Muscle of leg (tissue), 11 donors: Measurements from ENCODE around the gene SPECC1. TPM values are rescaled to one million over a fixed set of nuclear protein-coding genes. Genes with fewer than 3 reads are reported as not detected.
"Not testable (repeated sequence)": the region's sequence is repeated elsewhere in the genome, so short reads cannot be mapped to it uniquely, and the experiment has no call there.

Experiments used
- DNase-seq: peaks from one replicate; pipeline ENCODE4 v3.0.0; 2013
- H3K27ac ChIP-seq: one replicate; pipeline ENCODE4 v1.5.1; 2013; ENCODE audit warnings: mild to moderate bottlenecking, low read length, control low read depth
- H3K27me3 ChIP-seq: one replicate; pipeline ENCODE4 v1.6.1; 2013; ENCODE audit warnings: low read length; ENCODE audit not compliant: control insufficient read depth, insufficient read depth
- H3K36me3 ChIP-seq: one replicate; pipeline ENCODE4 v1.6.1; 2013; ENCODE audit warnings: low read length; ENCODE audit not compliant: control insufficient read depth, insufficient read depth
- H3K4me1 ChIP-seq: one replicate; pipeline ENCODE4 v1.6.1; 2013; ENCODE audit warnings: low read length; ENCODE audit not compliant: control insufficient read depth, insufficient read depth
- H3K4me3 ChIP-seq: one replicate; pipeline ENCODE4 v1.5.1; 2013; ENCODE audit warnings: low read length, control low read depth
- H3K9me3 ChIP-seq: replicated peaks from 2 replicates; pipeline ENCODE4 v1.6.1; 2013; ENCODE audit warnings: low read depth, low read length; ENCODE audit not compliant: control insufficient read depth
- WGBS: methylation state at CpG from one replicate; pipeline ENCODE4 v1.1.5; 2013; ENCODE audit warnings: missing lambda C conversion rate; ENCODE audit not compliant: insufficient coverage; 5-methylcytosine and 5-hydroxymethylcytosine counted together
- polyA plus RNA-seq, 8 donors: library from polyadenylated mRNA; unstranded; fragments of 120-200 nt; gene quantifications; one replicate each; pipeline versions ENCODE4 v1.2.1 to v1.2.3, GENCODE V29; 2013; ENCODE audit warnings: inconsistent platforms in 1 of 8, low replicate concordance in 1 of 8; ENCODE audit not compliant: insufficient read length in 8 of 8, insufficient read depth in 1 of 8
- total RNA-seq: library from RNA; stranded (reverse); fragments of 120-200 nt; gene quantifications from one replicate; pipeline ENCODE4 v1.2.4, GENCODE V29; 2013

SPECC1 gene
- total and polyA plus RNA-seq, 9 donors = 5.7 to 11.6 (median 7.2) TPM

DNA sequence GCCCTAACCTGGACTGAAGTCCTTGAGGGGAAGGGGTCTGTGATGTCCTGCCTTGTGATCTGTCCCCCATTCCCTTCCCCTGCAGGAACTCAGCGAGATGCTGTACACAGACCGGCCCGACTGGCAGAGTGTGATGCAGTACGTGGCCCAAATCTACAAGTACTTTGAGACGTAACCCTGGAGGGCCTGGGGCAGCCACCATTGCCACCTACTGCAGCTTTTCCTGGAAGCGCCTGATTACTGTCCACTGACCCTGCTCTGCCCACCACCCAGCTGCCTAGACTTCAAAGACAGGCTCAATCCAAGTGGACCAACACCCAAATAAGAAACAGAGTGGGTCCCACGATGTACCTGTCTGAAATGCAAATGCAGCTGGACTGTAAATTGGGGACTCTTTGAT, 304.7 kb downstream of the SPECC1 start:
- H3K27me3 ChIP-seq = no peaks in the 10 kb centered on the region
- no peaks in the 10 kb centered on the region for H3K9me3 ChIP-seq
- peaks cover 9% of the 10 kb centered on the region for H3K4me1 ChIP-seq
- WGBS = 62% methylated on average over 5 of the region's 7 CpGs
- no peak for DNase-seq
- H3K27ac ChIP-seq = no peak overlapping the region
- H3K36me3 ChIP-seq = no peaks in the 10 kb centered on the region
- no peak overlapping the region for H3K4me3 ChIP-seq

DNA sequence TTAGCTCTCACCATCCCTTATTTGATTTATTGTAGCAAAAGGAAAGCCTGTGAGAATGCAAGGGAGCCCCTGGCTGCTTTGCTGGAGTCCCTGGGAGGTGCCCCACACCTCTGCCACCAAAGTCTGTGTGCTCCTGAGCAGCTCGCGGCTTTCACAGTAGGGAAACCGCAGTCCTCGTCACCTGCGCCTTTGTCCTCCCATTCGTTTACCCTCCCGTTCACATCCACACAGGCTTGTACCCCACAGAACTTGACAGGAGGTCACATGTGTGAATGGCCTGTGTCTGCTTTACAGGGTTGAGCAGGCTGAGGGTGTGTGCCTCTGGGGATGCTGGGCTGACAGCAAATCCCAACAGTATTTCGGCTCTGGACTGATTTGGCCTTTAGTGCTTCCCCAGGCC, 305.7 kb downstream of the SPECC1 start:
- H3K36me3 ChIP-seq = no peaks in the 10 kb centered on the region
- WGBS = 100% methylated on average over 1 of the region's 8 CpGs
- H3K9me3 ChIP-seq = no peaks in the 10 kb centered on the region
- no peaks in the 10 kb centered on the region for H3K27me3 ChIP-seq
- DNase-seq = no peak
- H3K4me1 ChIP-seq = peaks cover 9% of the 10 kb centered on the region
- H3K4me3 ChIP-seq = no peak overlapping the region
- no peak overlapping the region for H3K27ac ChIP-seq

DNA sequence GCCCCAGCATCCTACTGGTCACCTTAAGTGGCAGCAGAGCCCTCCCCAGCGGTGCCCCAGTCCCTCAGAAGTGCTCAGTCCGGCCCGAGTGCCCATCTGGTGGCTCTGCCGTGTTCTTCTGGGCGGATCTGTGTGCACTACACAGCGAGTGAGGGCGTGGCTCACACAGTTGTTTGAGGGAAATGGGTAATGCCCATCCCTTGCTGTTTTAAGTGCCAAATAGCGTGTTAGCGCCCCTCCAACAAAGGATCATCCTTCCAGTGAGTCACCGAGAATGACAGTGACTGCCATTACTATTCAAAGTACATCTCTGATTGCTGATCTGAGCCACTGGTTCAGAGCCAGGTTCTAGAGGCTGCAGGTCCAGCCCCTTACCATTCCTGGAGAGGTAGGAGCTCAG, 306.2 kb downstream of the SPECC1 start:
- DNase-seq = no peak
- no peaks in the 10 kb centered on the region for H3K27me3 ChIP-seq
- 100% methylated on average over 1 of the region's 10 CpGs for WGBS
- H3K4me1 ChIP-seq = peaks cover 9% of the 10 kb centered on the region
- no peak overlapping the region for H3K27ac ChIP-seq
- H3K9me3 ChIP-seq = no peaks in the 10 kb centered on the region
- H3K4me3 ChIP-seq = no peak overlapping the region
- H3K36me3 ChIP-seq = no peaks in the 10 kb centered on the region

DNA sequence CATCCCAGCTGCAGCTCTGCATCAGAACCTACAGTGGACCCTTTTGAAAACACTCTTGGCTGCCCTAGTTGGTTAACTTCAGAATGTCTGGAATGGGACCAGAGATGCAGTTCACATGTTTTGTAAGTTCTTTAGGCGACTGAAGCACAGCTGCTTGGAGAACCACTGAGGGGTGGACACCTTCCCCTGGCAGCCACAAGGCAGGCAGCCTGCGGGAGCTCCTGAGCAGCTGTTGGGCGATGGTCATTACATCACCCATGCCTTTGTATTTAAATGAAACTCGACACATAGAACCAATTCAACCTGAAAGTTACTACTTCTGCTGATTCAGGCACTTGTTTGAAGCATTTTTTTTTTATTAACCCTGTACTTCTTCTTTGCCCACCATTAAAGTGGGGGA, 306.7 kb downstream of the SPECC1 start:
- Histone ChIP-seq H3K4me1 (peaks cover 9% of the 10 kb centered on the region), H3K9me3 (no peaks in the 10 kb centered on the region), H3K36me3 (no peaks in the 10 kb centered on the region), H3K27ac (no peak overlapping the region), H3K27me3 (no peaks in the 10 kb centered on the region), H3K4me3 (no peak overlapping the region)
- WGBS = 60% methylated on average over 1 of the region's 4 CpGs
- DNase-seq = peak; percentile 63

DNA sequence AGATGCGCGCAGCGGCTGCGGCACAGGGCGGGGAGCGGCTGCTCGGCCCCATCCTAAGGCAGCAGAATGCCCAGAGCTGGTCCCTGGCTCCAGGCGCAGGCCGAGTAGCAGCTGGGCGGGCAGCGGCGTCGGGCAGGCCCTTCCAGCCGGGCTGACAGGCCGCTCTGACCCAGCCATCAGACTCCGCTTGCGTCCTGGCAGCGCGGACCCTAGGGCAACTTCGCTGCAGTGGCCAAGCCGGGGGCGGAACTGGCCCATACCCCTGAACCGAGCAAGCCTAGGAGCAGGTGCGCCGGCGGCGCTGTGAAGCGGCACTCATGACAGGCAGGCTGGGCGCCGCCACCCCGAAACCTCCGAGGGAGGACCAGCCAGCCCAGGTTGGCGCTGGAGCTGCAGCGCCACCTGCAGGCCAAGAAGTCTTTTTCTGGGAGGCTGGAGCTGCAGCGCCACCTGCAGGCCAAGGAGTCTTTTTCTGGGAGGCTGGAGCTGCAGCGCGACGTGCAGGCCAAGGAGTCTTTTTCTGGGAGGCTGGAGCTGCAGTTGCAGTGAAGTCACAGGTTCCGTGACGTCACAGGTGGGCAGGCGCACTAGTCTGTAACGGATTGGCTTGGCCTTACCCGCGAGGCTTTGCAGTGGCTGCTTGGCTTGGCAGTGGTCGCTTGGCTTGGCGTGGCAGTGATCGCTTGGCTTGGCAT, 311.5 kb downstream of the SPECC1 start:
- WGBS = 8% methylated on average over 35 of the region's 47 CpGs

DNA sequence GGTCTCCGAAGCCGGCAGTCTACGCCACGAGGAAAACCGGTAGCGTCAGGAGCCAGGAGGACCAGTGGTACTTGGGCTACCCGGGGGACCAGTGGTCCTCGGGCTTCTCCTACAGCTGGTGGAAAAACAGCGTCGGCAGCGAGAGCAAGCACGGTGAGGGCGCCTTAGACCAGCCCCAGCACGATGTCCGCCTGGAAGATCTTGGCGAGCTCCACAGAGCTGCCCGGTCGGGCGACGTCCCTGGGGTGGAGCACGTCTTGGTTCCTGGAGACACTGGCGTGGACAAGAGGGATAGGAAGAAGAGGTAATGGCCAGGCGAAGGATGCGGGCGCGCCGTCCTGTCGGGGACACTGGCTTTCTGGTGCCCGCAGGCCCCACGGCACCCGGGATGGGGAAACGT, 312.2 kb downstream of the SPECC1 start:
- not testable (repeated sequence) for H3K27me3 ChIP-seq, H3K27ac ChIP-seq, H3K4me3 ChIP-seq, H3K4me1 ChIP-seq, H3K36me3 ChIP-seq, DNase-seq, H3K9me3 ChIP-seq
- WGBS = 93% methylated on average over 3 of the region's 32 CpGs

More for the DNA sequence above, 311.5 kb downstream of the SPECC1 start:
- not testable (repeated sequence) for H3K27ac ChIP-seq, H3K4me1 ChIP-seq, H3K36me3 ChIP-seq, H3K27me3 ChIP-seq, H3K9me3 ChIP-seq
- DNase-seq = peak; percentile 66
- peak overlapping the region; percentile 22 for H3K4me3 ChIP-seq

DNA sequence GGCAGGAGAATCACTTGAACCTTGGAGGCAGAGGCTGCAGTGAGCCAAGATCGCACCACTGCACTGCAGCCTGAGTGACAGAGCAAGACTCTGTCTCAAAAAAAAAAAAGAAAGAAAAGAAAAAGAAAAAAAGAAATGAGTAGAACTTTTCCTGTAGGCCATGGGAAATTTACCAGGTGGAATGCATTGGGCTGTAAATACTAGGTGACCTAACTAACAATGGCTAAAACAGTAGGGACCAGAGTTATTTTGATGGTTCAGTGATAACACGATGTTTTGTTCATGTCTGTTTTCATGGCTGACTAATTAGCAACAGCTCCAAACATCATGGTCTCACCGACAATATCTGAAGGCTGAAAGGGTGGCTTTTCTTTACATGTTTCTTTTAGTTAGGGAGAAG, 318.6 kb downstream of the SPECC1 start:
- DNase-seq, H3K4me3 ChIP-seq, H3K4me1 ChIP-seq, H3K27me3 ChIP-seq, H3K27ac ChIP-seq, H3K9me3 ChIP-seq, H3K36me3 ChIP-seq: not testable (repeated sequence)
- WGBS = 100% methylated on average over 1 of the region's 3 CpGs

DNA sequence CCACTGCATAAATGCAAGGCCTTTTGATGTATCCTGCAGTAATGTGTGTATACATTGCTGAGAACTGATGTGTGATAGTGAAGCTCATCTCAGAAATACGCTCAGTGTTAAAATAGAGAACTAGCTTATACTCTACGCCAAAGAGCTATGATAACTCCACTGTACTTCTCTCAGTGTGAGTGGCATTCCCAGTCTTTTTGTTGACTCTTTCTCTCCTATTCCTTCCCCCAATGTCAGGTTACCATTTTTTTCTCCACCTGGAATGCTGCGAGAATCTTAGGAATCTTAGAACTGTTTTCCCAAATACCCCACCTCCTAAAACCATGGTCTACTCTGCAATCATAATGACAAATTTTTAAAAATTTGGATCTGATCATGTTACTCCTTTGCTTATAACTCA, 342.2 kb downstream of the SPECC1 start:
- H3K9me3 ChIP-seq, DNase-seq, H3K4me3 ChIP-seq, H3K27me3 ChIP-seq, H3K36me3 ChIP-seq, H3K27ac ChIP-seq, H3K4me1 ChIP-seq: not testable (repeated sequence)
- no CpG with 5 or more reads among the region's 3 CpGs for WGBS

DNA sequence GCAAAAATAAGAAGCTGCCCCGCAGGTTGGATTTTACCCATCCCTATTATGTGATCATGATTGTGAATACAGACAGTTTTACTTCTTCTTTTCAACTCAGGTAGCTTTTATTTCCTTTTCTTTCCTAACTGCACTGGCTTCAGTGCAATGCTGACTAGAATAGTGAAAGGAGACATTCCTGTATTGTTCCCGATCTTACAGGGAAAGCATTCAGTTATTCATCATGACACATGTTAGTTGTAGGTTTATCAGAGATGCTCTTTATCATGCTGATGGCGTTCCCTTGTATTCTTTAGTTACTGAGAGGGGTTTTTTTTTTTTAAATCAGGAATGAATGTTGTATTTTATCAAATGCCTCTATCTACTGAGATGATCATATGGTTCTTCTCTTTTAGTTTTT, 343.4 kb downstream of the SPECC1 start:
- not testable (repeated sequence) for H3K27ac ChIP-seq, H3K9me3 ChIP-seq, H3K27me3 ChIP-seq, DNase-seq, H3K36me3 ChIP-seq, H3K4me3 ChIP-seq, H3K4me1 ChIP-seq
- WGBS = no CpG with 5 or more reads among the region's 3 CpGs

DNA sequence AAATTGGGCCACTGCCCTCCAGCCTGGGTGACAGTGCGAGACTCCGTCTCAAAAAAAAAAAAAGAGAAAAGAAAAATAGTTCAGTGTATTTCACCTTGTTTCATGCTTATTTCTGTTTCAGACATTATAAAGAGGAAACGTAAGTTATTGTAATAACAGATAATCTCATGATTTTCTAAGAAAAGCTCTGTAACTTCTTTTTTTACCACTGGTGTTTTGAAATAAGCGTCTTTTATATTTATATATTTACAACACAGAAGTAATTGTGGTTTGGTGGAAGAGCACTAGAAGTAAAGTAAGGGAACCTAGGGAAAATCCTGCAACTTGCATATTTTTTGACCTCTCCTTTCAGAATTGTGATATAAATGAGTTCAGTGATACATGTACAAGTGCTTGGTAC, 354.7 kb downstream of the SPECC1 start:
- H3K27ac ChIP-seq, H3K9me3 ChIP-seq, H3K36me3 ChIP-seq, DNase-seq, H3K27me3 ChIP-seq, H3K4me1 ChIP-seq, H3K4me3 ChIP-seq: not testable (repeated sequence)
- WGBS = no CpG with 5 or more reads among the region's 4 CpGs
